MCF 10A (cell line): Measurements from ENCODE around the gene KSR1. TPM values are rescaled to one million over a fixed set of nuclear protein-coding genes. Genes with fewer than 3 reads are reported as not detected.

Source experiments
- BruUV-seq: library from RNA; stranded (reverse); fragments of 400-500 nt; replicated peaks from 2 replicates; lab custom pipeline; 2021; lab: Mats Ljungman, UMichigan
- CTCF ChIA-PET: fragments of 300-600 bp; sonication (Branson Sonifier 250); formaldehyde crosslinking; extraction: SDS; loops from one replicate; lab custom pipeline; 2021; ENCODE audit warnings: antibody characterized with exemption, inconsistent platforms; lab: Yijun Ruan, JAX
- POLR2A ChIA-PET: fragments of 300-600, 350-650 bp; sonication (Branson Sonifier 250); formaldehyde crosslinking; extraction: SDS; loops from one replicate; lab custom pipeline; 2020; ENCODE audit warnings: antibody characterized with exemption, inconsistent platforms; lab: Yijun Ruan, JAX
- DNase-seq: peaks from one replicate; pipeline ENCODE4 v3.0.0-alpha.2; 2018; ENCODE audit not compliant: unreplicated experiment
- H3K27ac Mint-ChIP-seq: one replicate; pipeline ENCODE4 v1.8.0; 2022; ENCODE audit warnings: mild to moderate bottlenecking, low read depth, mixed read lengths; ENCODE audit not compliant: unreplicated experiment
- H3K27me3 Mint-ChIP-seq: one replicate; pipeline ENCODE4 v1.8.0; 2022; ENCODE audit warnings: mixed read lengths; ENCODE audit not compliant: insufficient read depth, unreplicated experiment
- H3K36me3 Mint-ChIP-seq: one replicate; pipeline ENCODE4 v1.8.0; 2022; ENCODE audit warnings: mild to moderate bottlenecking, moderate library complexity, mixed read lengths; ENCODE audit not compliant: insufficient read depth, unreplicated experiment
- H3K4me1 Mint-ChIP-seq: one replicate; pipeline ENCODE4 v1.8.0; 2022; ENCODE audit warnings: mixed read lengths; ENCODE audit not compliant: insufficient read depth, unreplicated experiment
- H3K4me3 Mint-ChIP-seq: one replicate; pipeline ENCODE4 v1.8.0; 2022; ENCODE audit warnings: mild to moderate bottlenecking, moderate library complexity, mixed read lengths; ENCODE audit not compliant: unreplicated experiment
- H3K9me3 Mint-ChIP-seq: one replicate; pipeline ENCODE4 v1.8.0; 2022; ENCODE audit warnings: mixed read lengths; ENCODE audit not compliant: unreplicated experiment
- CTCF ChIP-seq: fragments of 200-600 bp; IDR thresholded peaks from one replicate; pipeline ENCODE4 v1.8.0; 2022; ENCODE audit warnings: antibody characterized with exemption, mild to moderate bottlenecking; ENCODE audit not compliant: unreplicated experiment
- intact Hi-C: fragments of 100-400 bp; cut with micrococcal nuclease; formaldehyde crosslinking; loops from 2 replicates; pipeline ENCODE4 v1.14.1; 2022
- total RNA-seq: library from RNA; stranded (reverse); gene quantifications from 2 replicates; pipeline ENCODE4 v1.2.3, GENCODE V29; 2022

KSR1 gene
- total RNA-seq, 1 experiment from 2014 or later, result 7.2 TPM

- Mint-ChIP-seq H3K4me1 (peaks cover 6% of the 10 kb centered on the region), H3K36me3 (no peaks in the 10 kb centered on the region), H3K27me3 (no peaks in the 10 kb centered on the region), H3K9me3 (no peaks in the 10 kb centered on the region), H3K27ac (no peak overlapping the region), H3K4me3 (no peak overlapping the region)
- ChIA-PET POLR2A (no interaction called here), CTCF (interaction anchor here (0.7 to 5.4 kb wide), 3 partner anchors 13 to 207 kb away, joined by 3 to 69 read pairs (median 3); no protein-coding TSS in a partner anchor)
- DNase-seq, result no peak
- intact Hi-C loops, result no loop called here
- BruUV-seq, result no TSS peak
- TF ChIP-seq CTCF, result no peak
Observed at GRCh38 chr17:27588354-27588753, 132.1 kb downstream of the KSR1 start.

- ChIA-PET POLR2A (interaction anchor here (1.0 kb wide), 1 partner anchor 237 kb away, joined by 3 read pairs; no protein-coding TSS in a partner anchor), CTCF (interaction anchor here (1.3 to 5.4 kb wide), 4 partner anchors 10 to 236 kb away, joined by 3 to 69 read pairs (median 4); no protein-coding TSS in a partner anchor)
- no peaks in the 10 kb centered on the region for H3K9me3 Mint-ChIP-seq
- H3K4me3 Mint-ChIP-seq, result no peak overlapping the region
- no TSS peak for BruUV-seq
- H3K4me1 Mint-ChIP-seq, result peaks cover 2% of the 10 kb centered on the region
- intact Hi-C loops, result no loop called here
- no peak for TF ChIP-seq CTCF
- no peaks in the 10 kb centered on the region for H3K27me3 Mint-ChIP-seq
- H3K27ac Mint-ChIP-seq, result no peak overlapping the region
- H3K36me3 Mint-ChIP-seq, result no peaks in the 10 kb centered on the region
- DNase-seq, result no peak
Observed at GRCh38 chr17:27590864-27591263, 134.6 kb downstream of the KSR1 start.

GRCh38 chr17:27591986-27592385 lies 135.7 kb downstream of the KSR1 start:
- Mint-ChIP-seq H3K4me3 (no peak overlapping the region), H3K9me3 (no peaks in the 10 kb centered on the region), H3K36me3 (no peaks in the 10 kb centered on the region), H3K27me3 (no peaks in the 10 kb centered on the region), H3K27ac (no peak overlapping the region), H3K4me1 (peaks cover 5% of the 10 kb centered on the region)
- intact Hi-C loops, result no loop called here
- TF ChIP-seq CTCF, result no peak
- CTCF ChIA-PET, result interaction anchor here (0.5 to 3.9 kb wide), 5 partner anchors 8 to 260 kb away, joined by 3 to 22 read pairs (median 3); no protein-coding TSS in a partner anchor
- DNase-seq, result no peak
- BruUV-seq, result no TSS peak
- POLR2A ChIA-PET, result interaction anchor here (1.0 kb wide), 1 partner anchor 238 kb away, joined by 3 read pairs; no protein-coding TSS in a partner anchor

GRCh38 chr17:27593232-27593856 lies 137.1 kb downstream of the KSR1 start:
- intact Hi-C loops, result no loop called here
- H3K36me3 Mint-ChIP-seq, result no peaks in the 10 kb centered on the region
- no TSS peak for BruUV-seq
- no peak overlapping the region for H3K27ac Mint-ChIP-seq
- no peaks in the 10 kb centered on the region for H3K9me3 Mint-ChIP-seq
- no peak for TF ChIP-seq CTCF
- ChIA-PET POLR2A (no interaction called here), CTCF (interaction anchor here (0.6 to 26.4 kb wide), 5 partner anchors 9 to 230 kb away, joined by 3 to 580 read pairs (median 19); no protein-coding TSS in a partner anchor)
- no peak for DNase-seq
- no peaks in the 10 kb centered on the region for H3K27me3 Mint-ChIP-seq
- H3K4me3 Mint-ChIP-seq, result no peak overlapping the region
- H3K4me1 Mint-ChIP-seq, result peaks cover 5% of the 10 kb centered on the region
